Cerebellar nuclear complex (tissue), 1 donor: ENCODE results near the gene CREBZF.
A peak's percentile ranks its signal among the peaks of the same experiment; 100 is the strongest.

ENCODE experiments used
- DNase-seq, 2 experiments: peaks; one replicate each; lab custom pipeline; 2025; lab: John Stamatoyannopoulos, UW

CREBZF gene

DNA sequence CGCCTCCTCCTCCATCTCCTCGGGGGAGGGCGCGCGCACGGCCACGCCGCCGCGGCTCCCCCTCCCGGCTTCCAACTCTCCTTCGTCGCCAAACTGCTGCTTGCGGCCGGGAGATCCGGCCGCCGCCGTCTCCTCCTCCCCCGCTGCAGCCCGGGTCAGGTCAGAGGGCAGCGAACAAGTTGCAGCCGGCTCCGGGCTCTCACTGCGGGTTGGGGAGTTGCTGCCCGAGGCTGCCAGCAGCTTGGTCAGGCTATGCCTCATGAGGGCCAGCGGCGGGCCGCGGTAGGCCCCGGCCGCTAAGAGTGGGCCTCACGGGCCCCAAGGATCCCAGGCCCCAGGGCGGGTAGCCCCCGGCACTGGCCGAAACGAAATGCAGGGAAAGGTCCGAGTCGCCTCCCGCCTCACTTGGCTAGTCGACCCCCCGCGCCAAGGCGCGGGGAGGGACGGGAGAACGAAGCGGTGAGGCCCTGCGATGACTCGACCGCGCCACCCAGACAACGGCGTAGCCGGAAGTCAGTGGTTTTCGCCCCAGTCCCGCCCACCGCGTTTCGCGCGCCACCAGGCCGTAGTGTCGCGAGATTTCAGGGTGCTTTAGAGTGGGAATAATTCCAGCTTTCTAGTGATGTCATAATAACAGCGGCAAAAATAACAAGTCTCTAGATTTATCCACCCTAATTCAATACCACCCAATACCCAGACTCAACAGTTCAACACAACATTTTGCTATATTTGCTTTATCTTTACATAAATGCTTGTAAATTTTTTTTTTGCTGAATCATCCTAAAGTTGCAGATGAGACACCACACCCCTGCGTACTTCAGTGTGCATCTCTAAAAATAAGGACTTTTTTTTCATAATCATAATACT, at the start of gene CREBZF:
CREBZF (minus strand) TSS at position 515 of the 867 bp plus-strand sequence; CDS start at position 261, 254 bp downstream.
- peak; percentile 45 to 83 for DNase-seq

DNA sequence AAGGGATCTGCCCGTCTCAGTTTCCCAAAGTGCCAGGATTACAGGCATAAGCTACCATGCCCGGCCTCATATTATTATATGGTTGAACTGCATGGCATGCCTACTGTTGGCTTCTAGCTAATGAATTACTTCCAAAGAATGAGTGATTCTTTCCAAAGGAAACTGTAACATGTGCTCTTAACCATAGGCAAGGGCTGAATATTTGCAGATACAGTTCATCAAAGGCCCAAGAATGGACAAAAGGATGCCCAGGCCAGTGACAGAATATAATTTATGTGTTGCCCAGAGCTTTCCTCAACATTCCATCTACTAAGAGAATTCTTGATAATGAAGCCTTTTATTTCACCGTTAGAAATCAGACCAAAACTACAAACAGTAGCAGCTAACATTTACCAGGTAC, 48.0 kb upstream of the CREBZF start:
- DNase-seq = no peak

GRCh38 chr11:85710917-85711316, 46.0 kb upstream of the CREBZF start:
- no peak for DNase-seq

GRCh38 chr11:85709941-85710702, 45.2 kb upstream of the CREBZF start:
- DNase-seq = no peak

- DNase-seq = no peak
Measured at GRCh38 chr11:85705800-85706199, 40.9 kb upstream of the CREBZF start.

DNA sequence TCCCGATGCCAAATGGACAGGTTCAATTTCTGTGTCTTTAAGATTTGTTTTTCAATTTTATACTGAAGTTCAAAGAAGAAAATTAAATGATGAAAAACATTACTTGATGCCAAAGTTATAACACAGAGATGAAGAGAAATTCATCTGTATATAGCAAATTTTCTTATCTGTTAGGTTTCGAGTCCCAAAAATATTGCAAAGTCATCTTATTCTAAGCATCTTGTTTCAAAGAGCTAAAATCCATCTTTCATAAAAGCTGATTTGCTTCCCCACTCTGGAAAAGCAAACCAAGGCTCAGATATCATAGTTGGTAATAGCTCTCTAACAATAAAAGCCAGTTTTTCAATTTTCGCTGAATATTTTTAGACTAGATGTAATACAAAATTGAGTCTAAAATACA, 40.0 kb upstream of the CREBZF start:
- no peak for DNase-seq

GRCh38 chr11:85699957-85700741, 35.2 kb upstream of the CREBZF start:
- DNase-seq = no peak

GRCh38 chr11:85698195-85698594, 33.3 kb upstream of the CREBZF start:
- DNase-seq = no peak

DNA sequence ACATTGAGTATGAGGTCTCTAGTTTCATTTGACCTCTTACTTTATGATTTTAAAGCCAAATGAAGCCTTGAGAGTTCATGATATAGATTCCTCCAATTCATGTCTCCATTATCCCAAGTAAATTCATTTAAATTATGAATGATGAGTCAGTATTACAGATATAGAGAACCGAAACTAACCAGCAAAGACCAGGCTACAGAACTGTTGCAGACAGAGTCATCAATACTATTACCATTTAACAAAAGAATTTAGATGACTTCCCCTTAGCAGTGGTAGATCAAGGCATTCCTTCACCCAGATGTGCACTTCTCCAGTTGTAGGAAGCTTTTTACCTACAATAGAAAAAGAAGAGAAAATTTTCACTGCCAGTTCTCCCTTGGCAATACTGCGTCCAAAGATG, 32.8 kb upstream of the CREBZF start:
- DNase-seq = no peak

DNA sequence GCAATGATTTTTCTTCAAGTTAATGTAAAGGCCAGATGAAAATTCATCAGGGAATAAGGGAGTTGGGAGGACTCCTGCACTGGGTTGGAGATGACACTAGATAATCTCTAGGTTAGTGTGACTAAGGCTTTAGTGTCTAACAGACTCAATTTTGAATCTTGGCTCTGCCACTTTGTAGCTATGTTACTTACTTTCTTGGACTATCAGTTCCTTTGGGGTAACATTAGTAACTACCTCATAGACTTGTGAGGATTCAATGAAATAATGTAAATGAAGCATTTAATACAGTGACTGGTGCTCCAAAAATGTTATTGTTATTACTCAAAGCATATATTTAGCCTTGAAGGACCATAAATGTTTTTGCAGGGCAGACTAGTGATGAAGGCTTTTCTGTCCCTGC, 30.6 kb upstream of the CREBZF start:
- DNase-seq = no peak

- DNase-seq = peak in 1 of 2 experiments; percentile 12
Measured at GRCh38 chr11:85694385-85694980, 29.6 kb upstream of the CREBZF start.

DNA sequence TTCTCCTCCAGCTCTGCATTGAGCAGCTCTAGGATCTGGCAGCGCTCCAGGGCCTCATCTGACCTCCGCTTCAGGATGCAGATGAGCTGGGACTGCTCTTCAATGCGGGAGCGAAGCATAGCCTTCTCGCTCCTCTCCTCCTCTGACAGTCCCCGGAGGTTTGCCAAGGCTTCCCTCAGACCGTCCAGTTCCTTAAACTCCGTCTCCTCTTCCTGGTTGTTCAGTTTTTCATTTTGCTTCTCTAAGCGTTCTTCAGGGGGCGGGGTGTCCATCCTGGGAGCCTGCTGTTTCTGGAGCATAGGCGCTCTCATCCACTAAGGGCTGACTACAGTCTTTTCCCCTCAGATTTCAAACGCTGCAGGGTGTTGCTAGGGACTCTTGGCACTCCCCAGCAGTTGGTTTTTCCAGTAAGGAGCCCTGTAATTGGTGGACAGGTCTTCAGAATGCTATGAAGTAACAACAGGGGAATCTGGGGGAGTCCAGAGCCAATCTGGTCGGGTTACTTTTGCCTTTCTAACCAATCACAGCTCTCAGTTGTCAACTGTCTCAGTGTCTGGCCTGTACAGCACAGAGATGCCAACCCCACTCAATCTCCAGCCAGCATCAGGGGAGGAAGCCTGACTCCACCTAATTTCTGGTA, 21.0 kb upstream of the CREBZF start, which contains the start of gene CCDC89:
CCDC89 (minus strand) TSS at position 376 of the 640 bp plus-strand sequence; CDS start at position 311, 65 bp downstream.
- DNase-seq = peak; percentile 72 to 98

GRCh38 chr11:85685125-85685819, 20.3 kb upstream of the CREBZF start:
- no peak for DNase-seq

DNA sequence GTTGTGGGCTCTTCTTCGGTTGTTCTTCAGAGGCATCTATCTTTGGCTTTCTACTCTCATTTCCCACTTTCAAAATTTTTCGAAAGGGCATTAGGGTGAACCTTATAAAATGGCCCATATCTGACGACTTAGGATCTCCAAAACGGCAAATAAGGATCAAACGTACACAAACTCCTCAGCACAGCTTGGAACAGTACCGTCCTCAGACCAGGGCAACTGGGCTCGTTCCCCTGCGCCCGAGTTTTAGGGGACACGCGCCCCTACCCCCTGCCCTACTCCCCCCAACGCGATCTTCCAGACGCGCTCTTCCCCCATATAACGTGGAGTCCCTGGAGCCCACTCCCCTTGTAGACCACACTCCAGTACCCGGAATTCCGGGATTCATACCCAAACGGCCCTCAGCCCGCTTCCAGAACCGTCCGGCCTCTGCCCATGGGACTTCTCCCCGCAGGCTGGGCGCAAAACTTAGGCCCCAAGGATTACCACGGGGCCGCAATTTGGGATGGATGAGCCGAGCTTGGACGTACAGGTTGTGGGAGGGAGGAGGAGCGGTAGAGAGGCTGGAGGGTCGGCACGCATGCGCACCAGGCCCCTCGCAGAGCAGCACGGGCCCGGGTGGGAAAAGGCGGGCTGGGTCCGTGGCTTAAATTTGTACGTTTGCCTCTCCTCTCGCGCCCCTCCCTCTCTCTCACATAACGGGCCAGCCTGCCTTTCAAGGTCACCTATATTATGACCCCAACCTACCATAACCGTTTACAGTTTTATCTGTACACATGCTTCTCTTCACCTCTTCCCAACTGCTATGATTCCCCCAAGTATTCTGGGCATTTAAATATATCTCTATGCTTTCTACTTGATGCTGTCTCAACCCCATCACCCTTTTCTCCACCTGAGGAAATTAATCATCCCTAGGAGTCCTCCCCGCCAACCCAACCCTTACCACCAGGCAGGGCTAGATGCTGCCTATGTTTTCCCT, 17.7 kb upstream of the CREBZF start:
- peak in 1 of 2 experiments; percentile 10 for DNase-seq

GRCh38 chr11:85680897-85681296, 16.0 kb upstream of the CREBZF start:
- DNase-seq = peak; percentile 74 to 89

DNA sequence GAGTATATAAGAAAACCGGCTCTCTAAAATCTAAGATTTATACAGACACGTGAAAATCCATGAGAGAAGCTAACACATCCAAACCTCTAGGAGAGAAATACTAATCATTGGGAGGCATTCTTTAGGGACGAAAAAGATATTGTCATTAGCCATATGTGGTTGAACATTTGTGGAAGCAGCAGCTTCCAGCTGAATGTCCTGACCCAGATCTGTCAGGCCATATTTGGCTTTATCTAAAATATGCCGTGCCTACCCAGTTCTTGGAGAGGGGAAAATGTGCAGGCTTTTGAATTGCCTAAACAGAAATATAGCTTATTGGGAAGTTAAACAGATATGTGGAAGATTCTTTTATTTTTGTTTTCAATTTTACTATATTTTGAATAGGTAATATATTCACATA, 14.6 kb upstream of the CREBZF start:
- peak; percentile 46 to 71 for DNase-seq

DNA sequence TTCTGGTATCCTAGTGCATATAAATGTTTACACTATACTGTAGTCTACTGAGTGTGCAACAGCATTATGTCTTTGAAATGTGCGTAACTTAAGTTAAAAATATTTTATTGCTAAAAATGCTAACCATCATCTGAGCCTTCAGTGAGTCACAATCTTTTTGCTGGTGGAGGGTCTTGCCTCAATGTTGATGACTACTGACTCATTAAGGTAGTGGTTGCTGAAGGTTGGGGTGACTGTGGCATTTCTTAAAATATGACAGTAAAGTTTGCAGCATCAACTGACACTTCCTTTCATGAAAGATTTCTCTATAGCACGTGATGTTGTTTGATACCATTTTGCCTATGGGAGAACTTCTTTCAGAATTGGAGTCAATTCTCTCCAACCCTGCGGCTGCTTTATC, 8.5 kb upstream of the CREBZF start:
- no peak for DNase-seq

GRCh38 chr11:85672105-85672902, 7.4 kb upstream of the CREBZF start:
- DNase-seq = no peak
